ENCODE data around the gene OR2T2.
"Not testable (repeated sequence)": the region's sequence is repeated elsewhere in the genome, so short reads cannot be mapped to it uniquely, and the experiment has no call there.

- TF ChIP-seq RAD21 (conservative IDR thresholded peaks at IDR 0.05); POLR2AphosphoS5 (IDR thresholded peaks at IDR 0.05); CTCF (IDR thresholded peaks at IDR 0.05; ENCODE audit: poor library complexity, severe bottlenecking); EZH2 (IDR thresholded peaks at IDR 0.05; ENCODE audit: borderline replicate concordance, insufficient read depth, low read length, poor library complexity, severe bottlenecking); EP300 (conservative IDR thresholded peaks at IDR 0.05; ENCODE audit: poor library complexity, severe bottlenecking); SMC3 (conservative IDR thresholded peaks at IDR 0.05; ENCODE audit: poor library complexity); TAF1 (IDR thresholded peaks at IDR 0.05; ENCODE audit: low read depth): not testable (repeated sequence)
Measured at GRCh38 chr1:248449821-248450465, 4.5 kb downstream of the OR2T2 start.
